ENCODE data around the gene CDC14B.
"Not testable (repeated sequence)": the region's sequence is repeated elsewhere in the genome, so short reads cannot be mapped to it uniquely, and the experiment has no call there.

DNA sequence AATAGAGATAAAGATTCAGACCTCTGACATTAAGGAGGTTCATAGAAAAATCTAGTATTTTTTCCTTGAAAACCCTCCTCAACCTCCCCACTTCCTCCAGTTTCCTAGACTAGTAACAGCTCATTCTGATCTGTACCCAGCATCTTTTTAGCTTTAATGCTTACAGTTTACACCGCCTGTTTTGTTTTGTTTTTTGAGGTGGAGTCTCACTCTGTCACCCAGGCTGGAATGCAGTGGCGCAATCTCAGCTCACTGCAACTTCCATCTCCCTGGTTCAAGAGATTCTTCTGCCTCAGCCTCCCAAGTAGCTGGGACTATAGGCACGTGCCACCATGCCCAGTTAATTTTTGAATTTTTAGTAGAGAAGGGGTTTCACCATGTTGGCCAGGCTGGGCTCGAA, 5.0 kb downstream of the CDC14B start:
- TF ChIP-seq, protein P1, sequence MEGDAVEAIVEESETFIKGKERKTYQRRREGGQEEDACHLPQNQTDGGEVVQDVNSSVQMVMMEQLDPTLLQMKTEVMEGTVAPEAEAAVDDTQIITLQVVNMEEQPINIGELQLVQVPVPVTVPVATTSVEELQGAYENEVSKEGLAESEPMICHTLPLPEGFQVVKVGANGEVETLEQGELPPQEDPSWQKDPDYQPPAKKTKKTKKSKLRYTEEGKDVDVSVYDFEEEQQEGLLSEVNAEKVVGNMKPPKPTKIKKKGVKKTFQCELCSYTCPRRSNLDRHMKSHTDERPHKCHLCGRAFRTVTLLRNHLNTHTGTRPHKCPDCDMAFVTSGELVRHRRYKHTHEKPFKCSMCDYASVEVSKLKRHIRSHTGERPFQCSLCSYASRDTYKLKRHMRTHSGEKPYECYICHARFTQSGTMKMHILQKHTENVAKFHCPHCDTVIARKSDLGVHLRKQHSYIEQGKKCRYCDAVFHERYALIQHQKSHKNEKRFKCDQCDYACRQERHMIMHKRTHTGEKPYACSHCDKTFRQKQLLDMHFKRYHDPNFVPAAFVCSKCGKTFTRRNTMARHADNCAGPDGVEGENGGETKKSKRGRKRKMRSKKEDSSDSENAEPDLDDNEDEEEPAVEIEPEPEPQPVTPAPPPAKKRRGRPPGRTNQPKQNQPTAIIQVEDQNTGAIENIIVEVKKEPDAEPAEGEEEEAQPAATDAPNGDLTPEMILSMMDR (IDR thresholded peaks at IDR 0.05; ENCODE audit: borderline replicate concordance, extremely low read depth, low read length, poor library complexity, severe bottlenecking): not testable (repeated sequence)
- not testable (repeated sequence) for TF ChIP-seq EZH2 (IDR thresholded peaks at IDR 0.05; ENCODE audit: borderline replicate concordance, low read depth, low read length, severe bottlenecking)
